HepG2 (cell line): Measurements from ENCODE around the gene RUFY2. TPM values are rescaled to one million over a fixed set of nuclear protein-coding genes. Genes with fewer than 3 reads are reported as not detected.

Experiments
- ATF5 ChIP-seq: sonication (generic); formaldehyde crosslinking; IDR thresholded peaks from 2 replicates; pipeline ENCODE4 v1.4.0; 2020; ENCODE audit warnings: mild to moderate bottlenecking, low read depth, missing genetic modification reagents
- ETV5 ChIP-seq: IDR thresholded peaks from 2 replicates; pipeline ENCODE4 v1.6.1; 2018; ENCODE audit warnings: missing biosample characterization, missing genetic modification reagents, inconsistent platforms, borderline replicate concordance
- FOXO1 ChIP-seq: sonication (generic); formaldehyde crosslinking; IDR thresholded peaks from 2 replicates; pipeline ENCODE4 v1.4.0; 2020; ENCODE audit warnings: missing genetic modification reagents
- HOXA3 ChIP-seq: sonication (generic); formaldehyde crosslinking; IDR thresholded peaks from 2 replicates; pipeline ENCODE4 v1.5.0; 2020; ENCODE audit warnings: missing genetic modification reagents
- JDP2 ChIP-seq: sonication (generic); formaldehyde crosslinking; IDR thresholded peaks from 2 replicates; pipeline ENCODE4 v1.8.1; 2022; ENCODE audit warnings: missing genetic modification reagents, borderline replicate concordance
- MTF2 ChIP-seq: sonication (generic); formaldehyde crosslinking; IDR thresholded peaks from 2 replicates; pipeline ENCODE4 v1.5.0; 2020; ENCODE audit warnings: missing genetic modification reagents, borderline replicate concordance
- MXD4 ChIP-seq: IDR thresholded peaks from 2 replicates; pipeline ENCODE4 v1.6.1; 2016; ENCODE audit warnings: mild to moderate bottlenecking, missing biosample characterization, missing genetic modification reagents
- NFKBIZ ChIP-seq: IDR thresholded peaks from 2 replicates; pipeline ENCODE4 v1.6.1; 2018; ENCODE audit warnings: missing genetic modification reagents, missing compliant biosample characterization
- PBX3 ChIP-seq: sonication (generic); formaldehyde crosslinking; IDR thresholded peaks from 2 replicates; pipeline ENCODE4 v1.8.1; 2023; ENCODE audit warnings: missing genetic modification reagents, inconsistent platforms, borderline replicate concordance
- POGZ ChIP-seq: sonication (generic); formaldehyde crosslinking; IDR thresholded peaks from 2 replicates; pipeline ENCODE4 v1.4.0; 2020; ENCODE audit warnings: mild to moderate bottlenecking, missing genetic modification reagents
- RFXANK ChIP-seq: IDR thresholded peaks from 2 replicates; pipeline ENCODE4 v1.6.1; 2016
- SOX5 ChIP-seq: IDR thresholded peaks from 2 replicates; pipeline ENCODE4 v1.6.1; 2016; ENCODE audit warnings: borderline replicate concordance
- SP140L ChIP-seq: sonication (generic); formaldehyde crosslinking; IDR thresholded peaks from 2 replicates; pipeline ENCODE4 v1.4.0; 2020; ENCODE audit warnings: missing genetic modification reagents, borderline replicate concordance
- ZFP1 ChIP-seq: IDR thresholded peaks from 2 replicates; pipeline ENCODE4 v1.6.1; 2016
- ZNF501 ChIP-seq: sonication (generic); formaldehyde crosslinking; IDR thresholded peaks from 2 replicates; pipeline ENCODE4 v1.5.1; 2020; ENCODE audit warnings: mild to moderate bottlenecking, moderate library complexity, missing genetic modification reagents
- ZNF720 ChIP-seq: sonication (generic); formaldehyde crosslinking; IDR thresholded peaks from 2 replicates; pipeline ENCODE4 v1.4.0; 2020; ENCODE audit warnings: missing genetic modification reagents
- polyA plus RNA-seq, 8 experiments: library from polyadenylated mRNA; depleted of rRNA in 3 of 8; stranded (reverse) in 7 of 8; unstranded in 1 of 8; fragments of >200 nt; fragmentation: Illumina TruSeq in 4 of 8; extraction: Trizol in 4 of 8; gene quantifications; 2 replicates each; pipeline versions ENCODE4 v1.2.1 to v1.2.3, GENCODE V29; 2011 to 2016; ENCODE audit warnings: low read depth in 4 of 8, missing spikeins in 1 of 8, mixed read lengths in 1 of 8; ENCODE audit not compliant: insufficient read depth in 1 of 8
- total RNA-seq, 5 experiments: library from RNA; depleted of rRNA; stranded (reverse); fragments of >200 nt; fragmentation: Illumina TruSeq; extraction: Trizol; gene quantifications; 2 replicates each; pipeline ENCODE4 v1.2.3, GENCODE V29; 2016; ENCODE audit warnings: low read depth in 1 of 5
- TF ChIP-seq, protein P1 (sequence below): sonication (generic); formaldehyde crosslinking; conservative IDR thresholded peaks from 2 replicates; pipeline ENCODE4 v1.4.0; 2020; ENCODE audit warnings: missing genetic modification reagents
- TF ChIP-seq, protein P2 (sequence below): sonication (generic); formaldehyde crosslinking; IDR thresholded peaks from 2 replicates; pipeline ENCODE4 v1.4.0; 2020; ENCODE audit warnings: mild to moderate bottlenecking, missing genetic modification reagents
- TF ChIP-seq, protein P3 (sequence below): sonication (generic); formaldehyde crosslinking; IDR thresholded peaks from 2 replicates; pipeline ENCODE4 v1.5.1; 2020; ENCODE audit warnings: mild to moderate bottlenecking, missing genetic modification reagents

The RUFY2 gene
- total and polyA plus RNA-seq, 2 of the 13 experiments (the other 11 are each of a cell fraction or from before 2014, with no cell fraction given) = 10.1 to 16.1 TPM

DNA sequence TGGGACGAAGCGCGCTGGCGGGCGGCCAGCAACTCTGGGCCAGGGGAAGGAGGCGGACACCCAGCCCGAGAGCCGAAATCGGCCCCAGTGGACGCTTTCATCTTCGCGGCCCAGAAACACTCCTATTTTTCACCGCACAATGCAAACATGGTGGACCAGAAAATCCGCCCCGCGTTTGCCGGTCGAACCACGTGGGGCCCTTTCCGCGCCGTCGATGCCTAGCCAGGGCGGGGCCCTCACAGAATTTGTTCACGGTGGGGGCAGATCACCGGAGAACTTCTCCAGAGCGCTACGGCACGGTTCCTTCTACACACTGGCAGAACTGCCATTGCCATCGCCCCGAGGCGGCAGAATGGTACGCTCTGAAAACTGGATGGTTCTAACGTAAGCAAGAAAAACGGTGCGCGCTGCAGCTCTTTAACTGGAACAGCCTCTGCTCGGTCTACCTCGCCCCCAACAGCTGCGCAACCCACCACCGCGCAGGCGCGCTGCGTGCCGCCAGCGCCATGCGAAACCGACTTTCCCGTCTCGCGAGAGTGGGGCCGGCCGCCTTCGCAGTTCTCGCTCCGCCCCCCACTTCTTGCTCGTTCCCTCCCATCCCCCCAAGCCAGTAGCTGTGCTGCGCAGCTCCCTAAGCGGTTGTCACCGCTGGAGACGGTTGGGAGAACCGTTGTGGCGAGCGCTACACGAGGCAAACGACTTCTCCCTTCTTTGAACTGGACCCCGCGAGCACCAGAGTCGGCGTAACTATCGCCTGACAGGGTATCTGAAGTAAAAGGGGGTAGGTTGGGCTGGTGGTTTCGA is 75.4 kb downstream of the RUFY2 start, which contains the start of gene HNRNPH3 (continued):
- peak; percentile 63; the same call in 1 of the 2 replicates for TF ChIP-seq PBX3 (CRISPR knock-in tag)
- peak; percentile 38; the same call in 1 of the 2 replicates for TF ChIP-seq NFKBIZ
- TF ChIP-seq, protein P1, sequence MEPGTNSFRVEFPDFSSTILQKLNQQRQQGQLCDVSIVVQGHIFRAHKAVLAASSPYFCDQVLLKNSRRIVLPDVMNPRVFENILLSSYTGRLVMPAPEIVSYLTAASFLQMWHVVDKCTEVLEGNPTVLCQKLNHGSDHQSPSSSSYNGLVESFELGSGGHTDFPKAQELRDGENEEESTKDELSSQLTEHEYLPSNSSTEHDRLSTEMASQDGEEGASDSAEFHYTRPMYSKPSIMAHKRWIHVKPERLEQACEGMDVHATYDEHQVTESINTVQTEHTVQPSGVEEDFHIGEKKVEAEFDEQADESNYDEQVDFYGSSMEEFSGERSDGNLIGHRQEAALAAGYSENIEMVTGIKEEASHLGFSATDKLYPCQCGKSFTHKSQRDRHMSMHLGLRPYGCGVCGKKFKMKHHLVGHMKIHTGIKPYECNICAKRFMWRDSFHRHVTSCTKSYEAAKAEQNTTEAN (CRISPR knock-in tag) = peak; percentile 82
- TF ChIP-seq ETV5 (CRISPR knock-in tag) = no peak; the same call in 1 of the 2 replicates
- TF ChIP-seq, protein P2, sequence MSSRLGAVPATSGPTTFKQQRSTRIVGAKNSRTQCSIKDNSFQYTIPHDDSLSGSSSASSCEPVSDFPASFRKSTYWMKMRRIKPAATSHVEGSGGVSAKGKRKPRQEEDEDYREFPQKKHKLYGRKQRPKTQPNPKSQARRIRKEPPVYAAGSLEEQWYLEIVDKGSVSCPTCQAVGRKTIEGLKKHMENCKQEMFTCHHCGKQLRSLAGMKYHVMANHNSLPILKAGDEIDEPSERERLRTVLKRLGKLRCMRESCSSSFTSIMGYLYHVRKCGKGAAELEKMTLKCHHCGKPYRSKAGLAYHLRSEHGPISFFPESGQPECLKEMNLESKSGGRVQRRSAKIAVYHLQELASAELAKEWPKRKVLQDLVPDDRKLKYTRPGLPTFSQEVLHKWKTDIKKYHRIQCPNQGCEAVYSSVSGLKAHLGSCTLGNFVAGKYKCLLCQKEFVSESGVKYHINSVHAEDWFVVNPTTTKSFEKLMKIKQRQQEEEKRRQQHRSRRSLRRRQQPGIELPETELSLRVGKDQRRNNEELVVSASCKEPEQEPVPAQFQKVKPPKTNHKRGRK (CRISPR knock-in tag) = no peak
- 0 out of 2 replicates have a peak, but pooled peaks have one; percentile 37 for TF ChIP-seq JDP2 (CRISPR knock-in tag)
- peak; percentile 66; the same call in 1 of the 2 replicates for TF ChIP-seq SOX5 (CRISPR knock-in tag)
- 0 out of 2 replicates have a peak, but pooled peaks have one; percentile 46 for TF ChIP-seq RFXANK (CRISPR knock-in tag)
- TF ChIP-seq, protein P3, sequence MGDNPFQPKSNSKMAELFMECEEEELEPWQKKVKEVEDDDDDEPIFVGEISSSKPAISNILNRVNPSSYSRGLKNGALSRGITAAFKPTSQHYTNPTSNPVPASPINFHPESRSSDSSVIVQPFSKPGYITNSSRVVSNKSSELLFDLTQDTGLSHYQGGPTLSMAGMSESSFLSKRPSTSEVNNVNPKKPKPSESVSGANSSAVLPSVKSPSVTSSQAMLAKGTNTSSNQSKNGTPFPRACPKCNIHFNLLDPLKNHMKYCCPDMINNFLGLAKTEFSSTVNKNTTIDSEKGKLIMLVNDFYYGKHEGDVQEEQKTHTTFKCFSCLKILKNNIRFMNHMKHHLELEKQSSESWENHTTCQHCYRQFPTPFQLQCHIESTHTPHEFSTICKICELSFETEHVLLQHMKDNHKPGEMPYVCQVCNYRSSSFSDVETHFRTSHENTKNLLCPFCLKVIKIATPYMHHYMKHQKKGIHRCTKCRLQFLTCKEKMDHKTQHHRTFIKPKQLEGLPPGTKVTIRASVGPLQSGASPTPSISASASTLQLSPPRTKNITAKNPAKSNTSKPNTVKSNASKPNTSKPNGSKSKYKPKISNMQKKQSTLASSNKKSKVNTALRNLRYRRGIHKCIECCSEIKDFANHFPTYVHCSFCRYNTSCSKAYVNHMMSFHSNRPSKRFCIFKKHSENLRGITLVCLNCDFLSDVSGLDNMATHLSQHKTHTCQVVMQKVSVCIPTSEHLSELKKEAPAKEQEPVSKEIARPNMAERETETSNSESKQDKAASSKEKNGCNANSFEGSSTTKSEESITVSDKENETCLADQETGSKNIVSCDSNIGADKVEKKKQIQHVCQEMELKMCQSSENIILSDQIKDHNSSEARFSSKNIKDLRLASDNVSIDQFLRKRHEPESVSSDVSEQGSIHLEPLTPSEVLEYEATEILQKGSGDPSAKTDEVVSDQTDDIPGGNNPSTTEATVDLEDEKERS = no peak
- TF ChIP-seq ZFP1 (CRISPR knock-in tag) = 0 out of 2 replicates have a peak, but pooled peaks have one; percentile 74
- TF ChIP-seq HOXA3 (CRISPR knock-in tag) = peak; percentile 96
- TF ChIP-seq SP140L = peak; percentile 78; the same call in 1 of the 2 replicates
- no peak; the same call in none of the 2 replicates for TF ChIP-seq FOXO1 (CRISPR knock-in tag)
- TF ChIP-seq POGZ (CRISPR knock-in tag) = peak; percentile 99
- TF ChIP-seq ZNF720 (CRISPR knock-in tag) = no peak
- peak; percentile 61; the same call in 1 of the 2 replicates for TF ChIP-seq MXD4
- TF ChIP-seq ATF5 (CRISPR knock-in tag) = peak; percentile 82; the same call in 1 of the 2 replicates
- peak; percentile 86 for TF ChIP-seq ZNF501 (CRISPR knock-in tag)
- 0 out of 2 replicates have a peak, but pooled peaks have one; percentile 53 for TF ChIP-seq MTF2 (CRISPR knock-in tag)
